SK-N-SH (cell line): Measurements from ENCODE around the gene ACVR1B.

Experiments
- CHD2 ChIP-seq: fragments of 150-350 bp; IDR thresholded peaks from 2 replicates; pipeline ENCODE4 v1.6.1; 2018; ENCODE audit warnings: low read length; ENCODE audit not compliant: partially characterized antibody
- ELF1 ChIP-seq: IDR thresholded peaks from 2 replicates; pipeline ENCODE4 v1.4.0; 2012
- FOXJ3 ChIP-seq: sonication (generic); formaldehyde crosslinking; IDR thresholded peaks from 2 replicates; pipeline ENCODE4 v1.5.1; 2020; ENCODE audit warnings: mild to moderate bottlenecking, missing genetic modification reagents
- NRF1 ChIP-seq: IDR thresholded peaks from 2 replicates; pipeline ENCODE4 v1.6.1; 2012; ENCODE audit warnings: low read depth, mild to moderate bottlenecking, low read length
- YY1 ChIP-seq: IDR thresholded peaks from 2 replicates; pipeline ENCODE4 v1.4.0; 2012; ENCODE audit warnings: low read depth, mild to moderate bottlenecking
- TF ChIP-seq, protein P1 (sequence below): fragments of 200-600 bp; sonication (generic); IDR thresholded peaks from 2 replicates; pipeline ENCODE4 v1.6.1; 2017; ENCODE audit warnings: antibody characterized with exemption, mild to moderate bottlenecking, moderate library complexity
- TF ChIP-seq, protein P2 (sequence below): fragments of 150-350 bp; IDR thresholded peaks from 2 replicates; pipeline ENCODE4 v1.6.1; 2017; ENCODE audit warnings: antibody characterized with exemption, low read length, low read depth, borderline replicate concordance

DNA sequence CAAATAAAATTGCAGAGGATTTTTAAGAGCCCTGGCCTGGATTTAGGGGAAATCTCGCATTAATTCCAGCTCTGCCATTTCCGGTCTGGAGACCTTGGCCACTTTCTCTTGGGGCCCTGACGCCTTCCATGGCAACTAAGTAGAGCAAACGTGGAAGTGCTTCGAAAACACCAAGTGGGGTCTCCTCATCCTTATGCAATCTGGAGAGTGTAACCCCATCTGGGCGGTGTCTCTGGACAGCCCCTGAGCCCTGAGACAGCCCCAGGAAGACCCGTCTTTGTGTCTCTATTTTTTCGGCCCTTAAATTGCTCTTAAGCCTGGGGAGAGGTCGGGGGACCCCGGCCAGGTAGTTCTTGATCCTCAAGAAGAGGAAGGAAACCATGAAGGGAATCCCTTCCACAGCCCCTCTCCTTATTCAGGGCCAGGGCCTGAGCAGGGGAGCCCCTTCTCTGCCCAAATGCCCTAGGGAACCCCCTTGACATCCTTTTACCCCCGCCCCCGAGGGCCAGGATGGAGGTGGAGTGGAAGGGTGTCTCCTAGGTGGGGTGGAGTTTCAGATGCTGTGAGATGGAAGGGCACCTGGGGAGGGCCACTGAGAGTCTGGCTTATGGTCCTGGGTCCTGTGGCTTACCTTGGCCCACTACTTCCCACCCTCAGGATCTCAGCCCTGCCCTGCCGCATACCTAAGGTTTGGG lies 82.1 kb downstream of the ACVR1B start:
- TF ChIP-seq, protein P1, sequence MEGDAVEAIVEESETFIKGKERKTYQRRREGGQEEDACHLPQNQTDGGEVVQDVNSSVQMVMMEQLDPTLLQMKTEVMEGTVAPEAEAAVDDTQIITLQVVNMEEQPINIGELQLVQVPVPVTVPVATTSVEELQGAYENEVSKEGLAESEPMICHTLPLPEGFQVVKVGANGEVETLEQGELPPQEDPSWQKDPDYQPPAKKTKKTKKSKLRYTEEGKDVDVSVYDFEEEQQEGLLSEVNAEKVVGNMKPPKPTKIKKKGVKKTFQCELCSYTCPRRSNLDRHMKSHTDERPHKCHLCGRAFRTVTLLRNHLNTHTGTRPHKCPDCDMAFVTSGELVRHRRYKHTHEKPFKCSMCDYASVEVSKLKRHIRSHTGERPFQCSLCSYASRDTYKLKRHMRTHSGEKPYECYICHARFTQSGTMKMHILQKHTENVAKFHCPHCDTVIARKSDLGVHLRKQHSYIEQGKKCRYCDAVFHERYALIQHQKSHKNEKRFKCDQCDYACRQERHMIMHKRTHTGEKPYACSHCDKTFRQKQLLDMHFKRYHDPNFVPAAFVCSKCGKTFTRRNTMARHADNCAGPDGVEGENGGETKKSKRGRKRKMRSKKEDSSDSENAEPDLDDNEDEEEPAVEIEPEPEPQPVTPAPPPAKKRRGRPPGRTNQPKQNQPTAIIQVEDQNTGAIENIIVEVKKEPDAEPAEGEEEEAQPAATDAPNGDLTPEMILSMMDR, result no peak
- TF ChIP-seq FOXJ3, result no peak
- TF ChIP-seq, protein P2, sequence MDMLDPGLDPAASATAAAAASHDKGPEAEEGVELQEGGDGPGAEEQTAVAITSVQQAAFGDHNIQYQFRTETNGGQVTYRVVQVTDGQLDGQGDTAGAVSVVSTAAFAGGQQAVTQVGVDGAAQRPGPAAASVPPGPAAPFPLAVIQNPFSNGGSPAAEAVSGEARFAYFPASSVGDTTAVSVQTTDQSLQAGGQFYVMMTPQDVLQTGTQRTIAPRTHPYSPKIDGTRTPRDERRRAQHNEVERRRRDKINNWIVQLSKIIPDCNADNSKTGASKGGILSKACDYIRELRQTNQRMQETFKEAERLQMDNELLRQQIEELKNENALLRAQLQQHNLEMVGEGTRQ, result no peak
- no peak for TF ChIP-seq ELF1
- TF ChIP-seq NRF1, result no peak
- TF ChIP-seq CHD2, result no peak
- TF ChIP-seq YY1, result no peak
